ENCODE data around the gene USH1C.

The USH1C gene

GRCh38 chr11:17544181-17544622 is at the start of gene USH1C:
USH1C (minus strand) TSS chr11:17544416; CDS start chr11:17544307, 109 bp downstream.
- no peak for DNase-seq (ENCODE audit: low spot score)

GRCh38 chr11:17593466-17594245 is 49.4 kb upstream of the USH1C start:
- DNase-seq (ENCODE audit: low spot score): no peak

- no peak for DNase-seq (ENCODE audit: low spot score)
These were observed 47.1 kb upstream of the USH1C start for GRCh38 chr11:17591293-17591692.

GRCh38 chr11:17590463-17590862 is 46.2 kb upstream of the USH1C start:
- no peak for DNase-seq (ENCODE audit: low spot score)

GRCh38 chr11:17588721-17589120 is 44.5 kb upstream of the USH1C start:
- no peak for DNase-seq (ENCODE audit: low spot score)

GRCh38 chr11:17588166-17588565 is 44.0 kb upstream of the USH1C start:
- no peak for DNase-seq (ENCODE audit: low spot score)

- no peak for DNase-seq (ENCODE audit: low spot score)
These were observed 41.9 kb upstream of the USH1C start for GRCh38 chr11:17585911-17586695.

- no peak for DNase-seq (ENCODE audit: low spot score)
These were observed 37.5 kb upstream of the USH1C start for GRCh38 chr11:17581732-17582053.

GRCh38 chr11:17581036-17581731 is 37.0 kb upstream of the USH1C start:
- DNase-seq (ENCODE audit: low spot score): no peak

- no peak for DNase-seq (ENCODE audit: low spot score)
These were observed 36.1 kb upstream of the USH1C start for GRCh38 chr11:17580271-17580670.

- no peak for DNase-seq (ENCODE audit: low spot score)
These were observed 35.2 kb upstream of the USH1C start for GRCh38 chr11:17579451-17579850.

- DNase-seq (ENCODE audit: low spot score): no peak
These were observed 34.7 kb upstream of the USH1C start for GRCh38 chr11:17578958-17579357.

GRCh38 chr11:17578296-17578695 is 34.1 kb upstream of the USH1C start:
- DNase-seq (ENCODE audit: low spot score): no peak

GRCh38 chr11:17575431-17576425 is 31.5 kb upstream of the USH1C start:
- DNase-seq (ENCODE audit: low spot score): no peak

GRCh38 chr11:17574141-17575091 is 30.2 kb upstream of the USH1C start:
- no peak for DNase-seq (ENCODE audit: low spot score)

GRCh38 chr11:17573526-17573925 is 29.3 kb upstream of the USH1C start:
- DNase-seq (ENCODE audit: low spot score): no peak

- no peak for DNase-seq (ENCODE audit: low spot score)
These were observed 28.7 kb upstream of the USH1C start for GRCh38 chr11:17572791-17573460.

GRCh38 chr11:17572359-17572690 is 28.1 kb upstream of the USH1C start:
- no peak for DNase-seq (ENCODE audit: low spot score)

- no peak for DNase-seq (ENCODE audit: low spot score)
These were observed 27.5 kb upstream of the USH1C start for GRCh38 chr11:17571431-17572358.
